Stomach (tissue), 9 donors: ENCODE results near the gene BNIP3. TPM values are rescaled to one million over a fixed set of nuclear protein-coding genes. Genes with fewer than 3 reads are reported as not detected.
"Not testable (repeated sequence)": the region's sequence is repeated elsewhere in the genome, so short reads cannot be mapped to it uniquely, and the experiment has no call there.

Experiments used
- DNase-seq, 2 donors: peaks; one replicate each; pipeline versions ENCODE4 v3.0.0 to v3.0.0-alpha.2; 2013 to 2019
- H3K27ac ChIP-seq, 5 donors: fragments of 200-600 bp in 4 of 5; sonication (generic) in 4 of 5; one replicate each; pipeline ENCODE4 v1.5.1; 2013 to 2019; ENCODE audit warnings: mild to moderate bottlenecking in 1 of 5, moderate library complexity in 1 of 5
- H3K27me3 ChIP-seq, 3 donors: fragments of 200-600 bp; sonication (generic); one replicate each; pipeline ENCODE4 v1.5.1; 2017 to 2019; ENCODE audit warnings: mixed run types in 1 of 3
- H3K36me3 ChIP-seq, 4 donors: fragments of 200-600 bp; sonication (generic); 1 replicate in 3 of 4; 2 replicates in 1 of 4; pipeline ENCODE4 v1.5.1; 2016 to 2019
- H3K4me1 ChIP-seq, 4 donors: fragments of 200-600 bp; sonication (generic); one replicate each; pipeline ENCODE4 v1.5.1; 2016 to 2019
- H3K4me3 ChIP-seq, 4 donors: fragments of 200-600 bp; sonication (generic) in 3 of 4; one replicate each; pipeline ENCODE4 v1.5.1; 2016 to 2019; ENCODE audit warnings: mild to moderate bottlenecking in 1 of 4
- H3K9me3 ChIP-seq, 4 donors: fragments of 200-600 bp; sonication (generic); one replicate each; pipeline ENCODE4 v1.5.1; 2016 to 2019
- EP300 ChIP-seq: sonication (generic); formaldehyde crosslinking; IDR thresholded peaks from one replicate; pipeline ENCODE4 v1.6.1; 2017; ENCODE audit warnings: antibody characterized with exemption
- POLR2A ChIP-seq, 4 donors: fragments of 450-650 bp; IDR thresholded peaks; one replicate each; pipeline ENCODE4 v1.6.1; 2016; ENCODE audit warnings: antibody characterized with exemption in 4 of 4, control low read depth in 2 of 4, mild to moderate bottlenecking in 1 of 4, moderate library complexity in 1 of 4
- POLR2AphosphoS5 ChIP-seq, 3 donors: sonication (generic); formaldehyde crosslinking; IDR thresholded peaks; one replicate each; pipeline ENCODE4 v1.6.1; 2016; ENCODE audit warnings: antibody characterized with exemption in 3 of 3
- WGBS, 5 donors: extraction: QIAGEN DNeasy Blood & Tissue Kit in 3 of 5; methylation state at CpG; one replicate each; pipeline versions ENCODE4 v1.1.5 to v1.1.7; 2013 to 2018; 5-methylcytosine and 5-hydroxymethylcytosine counted together
- intact Hi-C: fragments of 100-400 bp; cut with DNase I; formaldehyde crosslinking; loops from one replicate; pipeline ENCODE4 v1.15.1; 2023; ENCODE audit warnings: low total_unique reads
- polyA plus RNA-seq, 3 donors: library from polyadenylated mRNA; stranded (reverse); fragments of 200-250 nt; gene quantifications; one replicate each; pipeline ENCODE4 v1.2.3, GENCODE V29; 2013
- total RNA-seq, 5 donors: library from RNA; depleted of rRNA; stranded (reverse); fragments of >200 nt; gene quantifications; one replicate each; pipeline versions ENCODE4 v1.1.0 to v1.2.3, GENCODE V29; 2014 to 2016
- TF ChIP-seq, protein P1 (sequence below), 7 experiments: fragments of 450-650 bp in 4 of 7; fragments of 200-600 bp in 3 of 7; sonication (generic) in 3 of 7; IDR thresholded peaks; one replicate each; pipeline ENCODE4 v1.5.1; 2016 to 2019; ENCODE audit warnings: antibody characterized with exemption in 7 of 7, control low read depth in 2 of 7, mild to moderate bottlenecking in 1 of 7
- donor health status: healthy with polysubstance abuse.
- donor health status: Bipolar disorder and iron deficiency.
- donor health status: healthy.

The BNIP3 gene
- total and polyA plus RNA-seq, 8 donors: 9.8 to 81.7 (median 22.0) TPM

DNA sequence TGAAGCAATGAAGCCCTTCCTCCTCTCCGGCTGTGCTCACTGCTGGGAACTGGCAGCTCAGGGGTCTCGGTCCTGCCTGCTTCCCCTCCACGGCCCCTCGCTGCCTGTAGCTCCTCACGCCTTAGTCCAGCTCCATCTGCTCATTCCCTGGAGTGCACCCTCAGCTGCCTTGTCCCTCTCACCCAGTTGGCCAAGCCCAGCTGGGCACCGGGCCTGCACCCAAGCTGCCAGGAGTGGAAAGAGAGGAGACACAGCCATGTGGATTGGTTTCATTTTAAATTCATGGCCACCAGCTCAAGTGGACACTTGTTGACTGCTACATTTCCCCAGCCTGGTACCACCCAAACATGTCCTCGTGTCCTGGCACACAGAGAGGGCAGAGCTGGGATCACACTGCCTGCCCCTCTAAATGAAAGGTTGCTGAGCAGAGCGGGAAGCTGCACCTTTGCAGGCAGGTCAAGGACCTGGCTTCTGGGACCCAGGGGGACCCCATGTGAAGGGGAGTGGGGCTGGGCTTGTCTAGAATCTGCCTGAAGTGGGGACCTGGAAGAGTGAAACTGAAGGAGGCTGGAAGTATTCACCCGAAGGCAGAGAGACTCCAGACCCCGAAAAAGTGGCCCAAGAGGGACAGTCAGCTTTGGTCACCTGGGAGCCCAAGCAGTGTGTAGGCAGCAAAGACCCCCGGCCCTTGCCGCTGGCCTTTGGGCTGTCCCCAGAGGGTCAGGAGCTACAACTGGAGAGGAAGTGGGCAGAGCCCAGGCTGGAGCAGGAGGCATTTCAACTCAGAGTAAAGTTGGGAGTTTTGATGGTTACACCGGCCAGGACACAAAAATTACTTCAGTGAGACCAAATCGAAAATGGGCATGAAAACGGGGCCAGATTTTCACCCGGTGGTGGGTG lies 15.0 kb upstream of the BNIP3 start:
- DNase-seq: no peak
- TF ChIP-seq POLR2AphosphoS5 (IDR thresholded peaks at IDR 0.05) (no peak), POLR2A (IDR thresholded peaks at IDR 0.05) (no peak), EP300 (no peak)
- TF ChIP-seq, protein P1, sequence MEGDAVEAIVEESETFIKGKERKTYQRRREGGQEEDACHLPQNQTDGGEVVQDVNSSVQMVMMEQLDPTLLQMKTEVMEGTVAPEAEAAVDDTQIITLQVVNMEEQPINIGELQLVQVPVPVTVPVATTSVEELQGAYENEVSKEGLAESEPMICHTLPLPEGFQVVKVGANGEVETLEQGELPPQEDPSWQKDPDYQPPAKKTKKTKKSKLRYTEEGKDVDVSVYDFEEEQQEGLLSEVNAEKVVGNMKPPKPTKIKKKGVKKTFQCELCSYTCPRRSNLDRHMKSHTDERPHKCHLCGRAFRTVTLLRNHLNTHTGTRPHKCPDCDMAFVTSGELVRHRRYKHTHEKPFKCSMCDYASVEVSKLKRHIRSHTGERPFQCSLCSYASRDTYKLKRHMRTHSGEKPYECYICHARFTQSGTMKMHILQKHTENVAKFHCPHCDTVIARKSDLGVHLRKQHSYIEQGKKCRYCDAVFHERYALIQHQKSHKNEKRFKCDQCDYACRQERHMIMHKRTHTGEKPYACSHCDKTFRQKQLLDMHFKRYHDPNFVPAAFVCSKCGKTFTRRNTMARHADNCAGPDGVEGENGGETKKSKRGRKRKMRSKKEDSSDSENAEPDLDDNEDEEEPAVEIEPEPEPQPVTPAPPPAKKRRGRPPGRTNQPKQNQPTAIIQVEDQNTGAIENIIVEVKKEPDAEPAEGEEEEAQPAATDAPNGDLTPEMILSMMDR (IDR thresholded peaks at IDR 0.05): no peak
- H3K9me3 ChIP-seq: no peaks in the 10 kb centered on the region
- H3K4me3 ChIP-seq: peak overlapping the region in 1 of 4 donors; percentile 3
- WGBS, 5 donors: 66 to 81% (median 74%) methylated on average over 12 to 16 of the region's 16 CpGs
- peak overlapping the region in 4 of 5 donors; percentile 66 to 91 (median 84) for H3K27ac ChIP-seq
- no peaks in the 10 kb centered on the region for H3K27me3 ChIP-seq
- intact Hi-C loops: no loop called here
- H3K36me3 ChIP-seq: no peaks in the 10 kb centered on the region
- H3K4me1 ChIP-seq: peaks cover 19 to 37% (median 30%) of the 10 kb centered on the region in 4 donors

- intact Hi-C loops: no loop called here
- TF ChIP-seq, protein P1 (IDR thresholded peaks at IDR 0.05): no peak
- TF ChIP-seq POLR2AphosphoS5 (IDR thresholded peaks at IDR 0.05) (no peak), POLR2A (IDR thresholded peaks at IDR 0.05) (no peak)
- H3K36me3 ChIP-seq: no peaks in the 10 kb centered on the region
- no peak overlapping the region for H3K27ac ChIP-seq
- no peak overlapping the region for H3K4me3 ChIP-seq
- H3K4me1 ChIP-seq: peaks cover 19 to 32% (median 29%) of the 10 kb centered on the region in 4 donors
- no peaks in the 10 kb centered on the region for H3K27me3 ChIP-seq
- DNase-seq: no peak
- no peaks in the 10 kb centered on the region for H3K9me3 ChIP-seq
- WGBS, 5 donors: 46 to 61% (median 51%) methylated on average over 3 of the region's 3 CpGs
These were observed 12.7 kb upstream of the BNIP3 start for GRCh38 chr10:131994435-131994834.

- no peak overlapping the region for H3K4me3 ChIP-seq
- TF ChIP-seq POLR2AphosphoS5 (IDR thresholded peaks at IDR 0.05): no peak
- TF ChIP-seq POLR2A (IDR thresholded peaks at IDR 0.05): no peak
- TF ChIP-seq EP300: no peak
- TF ChIP-seq, protein P1 (IDR thresholded peaks at IDR 0.05): no peak
- peaks cover 15 to 22% (median 21%) of the 10 kb centered on the region in 4 donors for H3K4me1 ChIP-seq
- H3K9me3 ChIP-seq: no peaks in the 10 kb centered on the region
- intact Hi-C loops: no loop called here
- no peaks in the 10 kb centered on the region for H3K36me3 ChIP-seq
- 88 to 90% (median 89%) methylated on average over 14 of the region's 14 CpGs for WGBS, 5 donors
- H3K27me3 ChIP-seq: no peaks in the 10 kb centered on the region
- H3K27ac ChIP-seq: no peak overlapping the region
- DNase-seq: no peak
These were observed 11.6 kb upstream of the BNIP3 start for GRCh38 chr10:131993275-131993674.

DNA sequence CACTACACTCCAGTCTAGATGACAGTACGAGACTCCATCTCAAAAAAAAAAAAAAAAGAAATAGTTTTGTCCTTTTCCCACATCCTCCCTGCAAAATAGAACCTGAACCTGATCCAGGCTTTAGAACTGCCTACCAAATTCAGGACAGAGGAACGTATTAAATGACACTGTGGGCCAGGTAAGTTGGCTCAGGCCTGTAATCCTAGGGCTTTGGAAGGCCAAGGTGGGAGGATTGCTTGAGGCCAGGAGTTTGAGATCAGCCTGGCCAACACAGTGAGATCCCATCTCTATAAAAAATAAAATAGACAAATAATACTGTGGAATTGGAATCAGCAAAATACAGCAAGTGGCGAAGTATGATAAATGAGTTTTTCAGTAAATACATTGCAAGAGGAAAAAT lies 10.0 kb upstream of the BNIP3 start:
- TF ChIP-seq EP300: no peak
- no peak for DNase-seq
- intact Hi-C loops: no loop called here
- Histone ChIP-seq H3K27me3 (no peaks in the 10 kb centered on the region), H3K9me3 (no peaks in the 10 kb centered on the region), H3K4me3 (no peak overlapping the region), H3K27ac (no peak overlapping the region), H3K4me1 (peaks cover 2 to 9% (median 6%) of the 10 kb centered on the region in 4 donors), H3K36me3 (no peaks in the 10 kb centered on the region)
- WGBS, 5 donors: 82 to 96% (median 93%) methylated on average over 3 of the region's 3 CpGs

DNA sequence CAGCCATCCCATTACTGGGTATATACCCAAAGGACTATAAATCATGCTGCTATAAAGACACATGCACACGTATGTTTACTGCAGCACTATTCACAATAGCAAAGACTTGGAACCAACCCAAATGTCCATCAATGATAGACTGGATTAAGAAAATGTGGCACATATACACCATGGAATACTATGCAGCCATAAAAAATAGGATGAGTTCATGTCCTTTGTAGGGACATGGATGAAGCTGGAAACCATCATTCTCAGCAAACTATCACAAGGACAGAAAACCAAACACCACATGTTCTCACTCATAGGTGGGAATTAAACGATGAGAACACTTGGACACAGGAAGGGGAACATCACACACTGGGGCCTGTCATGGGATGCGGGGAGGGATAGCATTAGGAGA lies 6.1 kb upstream of the BNIP3 start:
- 94 to 100% (median 97%) methylated on average over 2 to 3 of the region's 3 CpGs for WGBS, 5 donors
- H3K9me3 ChIP-seq, H3K4me1 ChIP-seq, H3K36me3 ChIP-seq, intact Hi-C loops, H3K27ac ChIP-seq, H3K27me3 ChIP-seq, DNase-seq, H3K4me3 ChIP-seq: not testable (repeated sequence)

DNA sequence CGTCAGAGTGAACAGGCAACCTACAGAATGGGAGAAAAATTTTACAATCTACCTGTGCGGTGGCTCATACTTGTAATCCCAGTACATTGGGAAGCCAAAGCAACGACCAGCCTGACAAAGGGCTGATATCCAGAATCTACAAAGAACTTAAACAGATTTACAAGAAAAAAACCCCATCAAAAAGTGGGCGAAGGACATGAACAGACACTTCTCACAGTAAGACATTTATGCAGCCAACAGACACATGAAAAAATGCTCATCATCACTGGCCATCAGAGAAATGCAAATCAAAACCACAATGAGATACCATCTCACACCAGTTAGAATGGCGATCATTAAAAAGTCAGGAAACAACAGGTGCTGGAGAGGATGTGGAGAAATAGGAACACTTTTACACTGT lies 5.6 kb upstream of the BNIP3 start:
- intact Hi-C loops, H3K27ac ChIP-seq, H3K27me3 ChIP-seq, DNase-seq, H3K4me3 ChIP-seq, H3K36me3 ChIP-seq, H3K4me1 ChIP-seq, H3K9me3 ChIP-seq: not testable (repeated sequence)
- 85 to 95% (median 93%) methylated on average over 4 to 5 of the region's 5 CpGs for WGBS, 5 donors

GRCh38 chr10:131986851-131987250 lies 5.1 kb upstream of the BNIP3 start:
- H3K4me1 ChIP-seq, H3K36me3 ChIP-seq, DNase-seq, H3K27ac ChIP-seq, H3K27me3 ChIP-seq, H3K9me3 ChIP-seq, intact Hi-C loops, H3K4me3 ChIP-seq: not testable (repeated sequence)
- 96 to 98% (median 96%) methylated on average over 7 of the region's 7 CpGs for WGBS, 5 donors
